Stimulated activated CD4-positive, alpha-beta T cell treated with anti-CD3 and anti-CD28 coated beads, Interleukin-1b, Interleukin-23, amount 100 ng/mL, for 24 hours (primary cell): Measurements from ENCODE around the gene RBM18.

ENCODE experiments used
- DNase-seq, 4 experiments: peaks; one replicate each; pipeline ENCODE4 v3.0.0-alpha.2; 2020; ENCODE audit warnings: low read depth in 4 of 4, low spot score in 1 of 4

Gene RBM18

DNA sequence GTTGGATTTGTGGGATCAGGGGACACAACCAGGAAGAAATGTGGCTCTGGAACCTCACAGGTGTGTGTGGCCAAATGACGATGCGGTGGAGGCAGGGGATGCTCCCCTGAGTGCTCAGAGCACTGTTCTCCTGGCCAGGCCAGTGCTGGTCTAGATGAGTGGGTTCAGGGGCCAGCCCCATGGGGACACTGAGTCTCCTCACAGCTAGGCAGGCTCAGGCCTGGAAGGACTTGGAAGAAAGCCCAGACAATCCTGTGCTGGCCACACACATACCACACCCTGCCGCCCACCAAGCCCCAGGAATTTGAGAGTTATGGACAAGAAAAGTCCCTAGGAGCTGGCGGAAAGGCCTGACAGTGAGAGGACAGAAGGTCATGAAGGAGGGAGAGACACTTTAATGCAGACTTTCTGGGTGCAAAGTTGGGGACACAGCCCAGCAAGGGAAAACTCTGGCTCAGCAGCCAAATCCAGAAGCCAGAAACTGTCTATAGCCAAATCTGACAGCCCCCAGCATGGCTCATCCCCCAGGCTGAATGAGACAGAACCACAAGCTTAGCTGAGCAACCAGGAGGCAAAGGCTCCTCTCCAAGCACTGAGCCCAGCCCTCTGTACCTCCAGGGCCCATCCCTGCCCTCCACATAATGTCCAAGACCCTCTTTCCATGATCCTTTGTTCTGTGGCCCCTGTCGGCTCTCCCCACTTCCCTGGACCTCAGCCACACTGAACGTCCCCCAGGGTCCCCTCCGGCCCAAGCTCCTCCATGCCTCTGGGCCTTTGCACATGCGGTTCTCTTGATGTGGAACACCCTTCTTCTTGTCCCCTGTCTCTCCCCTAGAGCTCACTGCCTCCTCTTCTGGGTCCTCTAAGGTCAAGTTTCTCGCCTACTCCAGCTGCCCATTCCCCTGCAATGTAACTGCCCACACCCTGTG lies 58.3 kb downstream of the RBM18 start:
- DNase-seq: no peak

DNA sequence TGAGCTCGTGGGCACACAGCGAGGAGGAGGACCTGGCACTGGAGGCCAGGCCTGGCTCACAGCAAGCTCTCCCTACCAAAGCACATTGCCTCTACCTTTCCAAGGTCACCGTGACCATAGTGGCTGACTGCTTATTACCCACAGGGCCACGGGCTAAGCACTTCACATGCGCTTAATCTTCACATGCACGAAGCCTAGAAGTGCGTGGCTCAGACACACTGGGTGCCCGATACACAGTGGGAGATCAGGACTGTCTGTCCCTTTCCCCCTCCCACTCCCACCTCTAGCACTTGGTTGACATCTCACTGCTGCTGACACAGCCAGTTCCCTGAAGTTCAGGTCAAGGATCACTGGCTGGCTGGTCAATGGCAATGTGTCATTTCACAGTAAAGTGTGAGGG lies 59.5 kb downstream of the RBM18 start:
- no peak for DNase-seq

DNA sequence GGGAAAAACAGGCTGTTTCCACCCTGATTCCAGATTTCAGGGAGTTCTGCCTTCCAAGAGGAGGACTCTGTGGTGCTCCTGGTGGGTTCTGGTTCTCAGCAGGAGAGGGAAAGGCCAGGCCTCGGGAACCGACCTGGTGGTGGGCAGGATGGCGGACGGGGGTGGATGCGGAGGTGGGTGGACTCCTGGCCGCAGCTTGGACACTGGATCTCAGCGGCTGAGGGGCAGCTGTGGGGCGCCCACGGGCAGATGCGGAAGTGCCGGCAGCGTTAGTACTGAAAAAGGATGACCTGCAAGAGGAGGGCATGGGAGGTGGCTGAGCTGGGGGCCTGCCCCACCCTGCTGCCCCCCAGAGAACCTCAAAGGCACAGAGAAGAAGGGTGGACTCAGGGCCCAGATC lies 60.1 kb downstream of the RBM18 start:
- DNase-seq: no peak

DNA sequence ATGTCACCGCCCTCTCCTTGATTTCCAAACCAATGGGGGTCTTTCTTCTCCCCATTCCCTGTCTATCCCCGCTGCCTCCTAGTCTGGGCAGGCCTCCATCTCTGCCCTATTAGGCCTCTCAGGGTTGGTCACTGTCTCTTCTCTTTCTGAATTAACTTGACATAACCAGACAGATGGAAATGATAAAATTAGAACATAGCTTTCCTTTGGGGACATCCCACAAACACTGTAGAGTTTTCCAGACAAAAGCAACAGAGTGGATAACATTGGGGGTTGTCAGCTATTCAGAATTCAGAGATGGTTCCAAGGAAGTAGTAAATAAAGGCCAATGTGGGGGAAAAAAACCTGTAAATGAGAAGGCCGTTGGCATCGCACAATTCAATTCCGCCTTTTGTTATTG lies 60.6 kb downstream of the RBM18 start:
- no peak for DNase-seq

DNA sequence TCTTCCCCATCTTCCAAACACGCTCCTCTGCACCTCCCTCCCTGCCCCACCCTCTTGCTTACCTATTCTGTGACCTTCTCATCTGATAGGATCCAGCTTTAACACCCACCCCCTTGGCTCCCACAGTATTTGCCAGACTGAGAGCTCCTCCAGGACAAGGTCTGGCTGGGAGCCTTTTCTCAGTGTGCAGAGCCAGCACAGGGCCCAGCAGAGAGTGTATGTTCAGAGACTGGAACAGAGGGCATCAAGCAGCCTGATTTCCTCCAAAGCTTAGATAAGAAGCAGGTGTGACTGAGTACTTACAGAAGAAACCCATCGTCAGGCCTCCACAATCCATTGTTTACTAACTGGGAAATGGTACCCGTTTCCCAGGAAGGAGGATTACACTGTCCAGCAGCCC lies 62.5 kb downstream of the RBM18 start:
- no peak for DNase-seq

DNA sequence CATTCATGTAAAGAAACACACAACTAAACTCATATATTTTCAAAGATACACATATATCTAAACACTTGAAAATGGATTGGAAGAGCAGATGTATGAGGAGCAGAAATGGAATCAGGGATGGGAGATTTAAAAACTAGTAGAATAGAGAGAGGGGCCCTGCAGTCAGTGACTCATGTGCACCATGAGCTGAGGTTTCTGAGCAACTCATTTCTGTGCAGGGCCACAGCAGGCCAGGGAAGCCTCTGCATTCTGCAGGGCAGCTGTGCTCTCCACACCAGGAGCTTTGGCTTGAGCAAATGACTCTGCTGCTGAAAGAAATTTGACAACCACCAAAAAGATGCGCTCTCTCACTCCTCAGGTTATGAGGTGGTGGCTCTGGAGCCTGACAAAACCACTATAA lies 63.0 kb downstream of the RBM18 start:
- DNase-seq: no peak

DNA sequence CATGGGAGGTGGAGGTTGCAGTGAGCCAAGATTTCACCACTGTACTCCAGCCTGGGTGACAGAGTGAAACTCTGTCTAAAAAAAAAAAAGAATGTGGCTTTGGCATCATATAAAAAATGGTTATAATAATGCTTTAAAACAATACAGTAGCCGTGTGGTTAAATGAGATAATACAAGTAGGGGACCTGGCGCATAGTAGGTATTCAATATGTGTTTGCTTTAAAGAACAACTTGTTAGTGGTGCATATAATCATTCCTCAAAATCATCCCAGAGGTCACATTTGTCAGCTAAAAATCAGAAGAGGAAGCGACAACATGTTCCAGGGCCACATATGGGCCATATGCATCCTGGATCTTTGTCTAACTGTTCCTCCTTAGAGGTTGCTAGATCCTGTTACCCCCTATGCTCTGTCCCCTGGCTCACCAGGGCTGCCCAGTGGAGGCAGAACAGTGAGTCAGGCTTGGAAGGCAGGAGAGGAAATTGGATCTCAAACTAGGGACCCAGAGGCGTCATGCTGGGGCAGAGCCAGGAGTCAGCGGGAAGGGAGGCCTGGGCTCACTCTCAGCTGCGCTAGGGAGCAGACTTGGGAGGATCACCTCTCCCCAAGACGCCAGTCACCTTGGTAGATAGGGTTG lies 63.6 kb downstream of the RBM18 start:
- no peak for DNase-seq

DNA sequence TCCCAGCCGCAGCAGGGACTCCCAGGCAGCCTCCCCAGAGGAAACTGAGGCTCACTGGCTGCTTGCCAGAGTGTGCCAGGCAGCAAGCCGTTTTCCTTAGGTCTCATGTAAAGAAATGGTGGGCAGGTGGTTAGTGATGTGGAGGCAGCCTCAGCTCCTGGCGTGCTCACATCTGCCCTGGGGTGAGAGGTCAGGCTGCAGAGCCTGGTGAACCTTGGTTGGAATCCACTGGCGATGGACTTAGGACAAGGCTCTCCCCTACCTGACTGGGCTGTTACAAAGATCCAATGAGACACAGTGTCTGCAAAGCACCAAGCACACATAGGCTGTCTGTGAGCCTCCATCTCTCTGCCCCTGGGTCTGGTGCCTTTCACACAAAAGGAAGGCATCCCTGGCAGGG lies 66.8 kb downstream of the RBM18 start:
- DNase-seq: no peak

DNA sequence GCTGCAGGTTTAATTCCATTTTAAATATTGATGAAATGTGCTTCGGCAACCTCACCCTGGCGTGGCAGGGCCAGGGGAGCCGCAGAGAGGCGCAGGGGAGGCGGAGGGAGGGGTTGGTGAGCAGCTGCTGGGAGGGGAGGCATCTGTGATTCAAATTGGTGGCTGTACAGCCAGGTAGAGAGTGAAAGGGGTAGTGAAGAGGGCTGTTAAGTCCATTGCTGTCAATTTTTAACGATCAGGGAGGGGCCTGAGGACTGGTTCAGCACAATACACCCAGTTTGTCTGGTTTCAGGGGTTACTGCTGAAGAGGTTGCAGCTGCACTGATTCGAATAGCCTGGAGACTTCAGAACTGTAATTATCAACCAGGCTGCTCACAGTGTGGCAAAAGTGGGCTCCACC lies 67.2 kb downstream of the RBM18 start:
- no peak for DNase-seq

DNA sequence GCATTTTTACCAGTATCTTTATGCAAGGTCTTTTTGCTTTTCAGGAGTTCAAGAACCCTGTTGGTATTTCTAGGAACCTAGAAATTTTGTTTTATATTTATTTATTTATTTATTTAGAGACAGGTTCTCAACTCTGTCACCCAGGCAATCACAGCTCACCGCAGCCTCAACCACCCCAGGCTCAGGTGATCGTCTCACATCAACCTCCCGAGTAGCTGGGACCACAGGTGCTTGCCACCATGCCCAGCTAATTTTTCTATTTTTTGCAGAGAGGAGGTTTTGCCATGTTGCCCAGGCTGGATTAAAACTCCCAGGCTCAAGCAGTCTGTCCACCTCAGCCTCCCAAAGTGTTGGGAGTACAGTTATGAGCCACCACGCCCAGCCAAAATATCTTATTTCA lies 68.8 kb downstream of the RBM18 start:
- DNase-seq: no peak

DNA sequence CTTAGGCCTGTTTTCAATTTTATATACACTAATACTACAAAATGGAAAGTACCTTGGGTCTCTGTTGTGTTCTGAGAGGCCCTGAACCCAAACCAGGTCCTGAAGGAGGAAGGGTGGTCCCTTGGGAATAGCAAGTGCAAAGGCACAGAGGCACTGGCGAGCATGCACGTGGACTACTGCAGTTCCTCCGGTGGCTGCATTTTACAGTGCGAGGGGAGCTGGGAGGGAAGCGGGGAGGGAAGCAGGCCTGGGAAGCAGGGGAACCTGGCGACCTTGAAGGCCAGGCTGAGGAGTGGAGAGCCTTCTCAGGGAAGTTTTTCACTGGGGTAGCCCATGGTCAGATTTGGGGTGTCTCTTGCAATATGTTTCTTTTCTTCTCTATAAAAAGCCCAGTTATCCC lies 71.0 kb downstream of the RBM18 start:
- no peak for DNase-seq

DNA sequence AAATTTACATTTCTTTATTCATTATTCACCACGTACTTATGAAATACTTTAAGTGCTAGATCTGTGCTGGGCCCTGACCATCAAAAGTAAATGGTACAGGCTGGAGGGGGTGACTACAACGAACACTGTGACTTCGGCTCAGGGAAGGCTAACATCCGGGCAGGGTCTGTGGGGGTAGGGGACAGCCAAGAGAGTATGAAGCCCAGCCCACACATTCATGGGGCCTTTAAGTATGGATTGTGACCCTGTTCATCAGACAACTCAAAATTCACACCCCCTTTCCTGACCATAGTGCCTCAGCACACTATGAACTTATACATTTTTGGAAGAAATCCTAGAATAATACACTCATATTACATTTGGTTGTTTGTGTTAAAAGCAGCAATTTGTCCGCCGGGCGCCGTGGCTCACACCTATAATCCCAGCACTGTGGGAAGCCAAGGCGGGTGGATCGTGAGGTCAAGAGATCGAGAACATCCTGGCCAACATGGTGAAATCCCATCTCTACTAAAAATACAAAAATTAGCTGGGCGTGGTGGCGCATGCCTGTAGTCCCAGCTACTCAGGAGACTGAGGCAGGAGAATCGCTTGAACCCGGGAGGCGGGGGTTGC lies 71.6 kb downstream of the RBM18 start:
- DNase-seq: no peak

DNA sequence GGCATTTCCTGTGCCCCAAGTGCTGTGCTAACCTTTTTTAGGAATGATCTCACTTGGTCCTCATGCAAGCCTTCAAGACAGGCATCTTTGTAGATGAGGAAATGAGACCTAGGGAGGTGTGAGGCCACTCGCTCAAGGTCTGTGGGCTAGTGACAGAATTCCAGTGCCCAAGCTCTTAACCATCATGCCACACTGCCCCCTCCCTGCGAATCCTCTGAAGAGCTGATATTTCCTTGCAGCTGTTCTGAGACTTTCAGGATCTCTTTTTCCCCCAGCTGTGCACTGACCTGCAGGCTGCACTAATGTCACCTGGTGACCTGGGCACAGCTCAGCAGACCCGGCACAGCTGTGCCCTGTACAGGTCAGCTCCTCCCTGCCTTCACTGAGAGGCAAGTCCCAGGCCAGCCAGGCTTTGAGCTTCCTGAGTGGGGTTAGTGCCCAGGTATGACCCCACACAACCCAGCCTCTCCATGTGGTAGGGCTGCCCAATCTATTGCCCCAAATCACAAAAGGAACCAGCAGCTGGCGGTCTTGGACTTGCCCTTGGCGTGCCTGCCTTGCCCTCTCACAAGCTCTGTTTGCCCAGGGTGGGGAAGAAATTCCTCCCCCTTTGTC lies 72.3 kb downstream of the RBM18 start:
- DNase-seq: no peak

DNA sequence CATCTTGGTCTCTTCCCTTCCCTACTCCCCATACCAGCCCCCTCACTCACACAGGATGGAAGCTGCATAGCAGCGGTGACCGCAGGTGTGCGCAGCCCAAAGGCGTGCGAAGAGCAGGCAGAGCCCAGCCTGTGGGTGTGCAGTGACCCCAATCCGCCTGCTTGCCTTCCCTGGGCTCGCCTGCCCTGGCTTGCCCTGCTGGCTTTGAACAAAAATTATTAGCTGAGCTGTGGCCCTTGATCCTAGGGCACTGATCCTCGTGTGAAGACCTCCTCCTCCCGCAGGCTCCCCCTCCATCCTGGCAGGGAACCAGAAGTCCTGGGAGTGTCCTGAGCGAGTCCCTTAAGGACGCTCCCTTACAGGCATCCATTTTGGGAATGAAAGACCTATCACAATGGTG lies 73.1 kb downstream of the RBM18 start:
- no peak for DNase-seq

DNA sequence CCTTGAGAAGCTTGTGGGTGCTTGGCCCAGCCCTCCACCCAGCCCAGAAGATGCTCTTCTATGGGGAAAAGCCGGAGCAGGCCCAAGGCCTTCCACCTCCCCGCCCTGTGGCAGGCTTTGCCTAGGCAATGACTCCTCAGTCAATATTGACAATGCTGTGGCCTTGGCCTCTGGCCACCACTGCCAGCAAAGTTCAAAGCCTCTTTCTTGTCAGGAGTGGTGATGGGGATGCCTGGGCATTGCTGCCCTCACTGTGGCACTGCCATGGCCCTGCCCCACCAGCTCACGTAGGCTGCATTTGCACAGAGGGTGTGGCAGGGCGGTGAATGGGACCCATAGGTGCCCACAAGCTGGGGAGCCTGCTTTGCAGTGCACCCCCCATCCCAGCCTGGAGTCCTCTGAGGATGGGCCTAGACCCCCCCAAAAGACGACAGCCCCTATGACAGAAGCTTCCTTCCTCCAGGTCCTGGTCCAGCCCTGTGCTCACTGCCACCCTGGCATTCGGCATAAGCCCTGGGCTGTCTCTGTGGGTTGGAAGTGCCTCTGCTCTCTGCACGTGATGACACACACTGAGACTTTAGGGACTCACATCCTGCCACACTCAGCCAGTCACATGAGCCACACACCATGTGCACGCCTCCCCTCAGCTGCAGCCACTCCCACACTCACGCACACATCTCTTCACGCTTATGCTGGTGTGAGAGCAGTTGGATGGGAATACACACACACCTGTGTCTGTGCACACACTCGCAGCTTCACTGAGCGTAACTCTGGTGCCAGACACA lies 73.9 kb downstream of the RBM18 start:
- peak in 1 of 4 experiments; percentile 1 for DNase-seq

DNA sequence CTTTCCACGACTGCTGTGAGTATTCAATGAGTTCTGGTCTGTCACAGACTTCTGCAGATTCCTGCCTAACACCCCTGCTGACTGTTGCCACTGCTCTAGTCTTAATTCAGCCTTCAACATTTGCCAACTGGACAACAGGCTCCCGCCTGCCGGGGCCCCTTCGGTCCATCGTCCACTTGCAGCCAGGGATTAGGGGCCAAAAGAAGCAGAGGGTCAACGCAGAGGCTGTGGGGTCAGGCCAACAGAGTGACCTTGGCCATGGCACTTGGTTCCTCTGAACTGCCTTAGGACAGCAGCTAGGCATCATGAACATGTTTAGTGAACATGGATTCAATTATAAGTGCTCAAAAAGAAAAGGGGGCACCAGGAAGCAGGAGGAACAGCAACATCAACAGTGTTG lies 76.3 kb downstream of the RBM18 start:
- no peak for DNase-seq
